Measurements from ENCODE around the gene SCGB1C1. TPM values are rescaled to one million over a fixed set of nuclear protein-coding genes. Genes with fewer than 3 reads are reported as not detected.
A peak's percentile ranks its signal among the peaks of the same experiment; 100 is the strongest.
"Not testable (repeated sequence)": the region's sequence is repeated elsewhere in the genome, so short reads cannot be mapped to it uniquely, and the experiment has no call there.

The SCGB1C1 gene
- polyA plus RNA-seq, 4 donors, result not detected

- DNase-seq (ENCODE audit: low read depth in 4 of 4, low spot score in 3 of 4), result peak in 3 of 4 donors; percentile 62 to 75 (median 70)
These were observed 44.2 kb downstream of the SCGB1C1 start, which contains the start of gene PSMD13 for GRCh38 chr11:236774-237767. Gene PSMD13 (plus strand): TSS chr11:236976. CDS start chr11:237050, 74 bp downstream.

- DNase-seq (ENCODE audit: low read depth in 4 of 4, low spot score in 3 of 4), result not testable (repeated sequence)
These were observed 45.5 kb downstream of the SCGB1C1 start for GRCh38 chr11:238346-238745.

DNA sequence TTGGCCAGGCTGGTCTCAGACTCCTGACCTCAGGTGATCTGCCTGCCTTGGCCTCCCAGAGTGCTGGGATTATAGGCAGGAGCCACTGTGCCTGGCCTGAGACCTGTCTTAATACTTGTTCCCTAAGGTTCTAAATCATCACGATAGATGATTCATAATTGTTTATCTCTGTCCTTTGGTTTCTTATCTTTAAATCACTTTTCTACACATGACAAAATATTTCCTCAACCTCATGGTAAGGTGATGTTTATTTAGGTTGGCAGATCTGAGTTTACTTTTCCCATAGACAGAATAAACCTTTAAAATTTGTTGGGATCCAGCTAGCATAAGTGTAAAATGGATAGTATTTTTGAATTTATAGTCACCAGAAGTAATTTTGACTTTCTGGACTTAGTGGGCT lies 47.4 kb downstream of the SCGB1C1 start:
- no peak for DNase-seq (ENCODE audit: low read depth in 4 of 4, low spot score in 3 of 4)

GRCh38 chr11:241634-242033 lies 48.8 kb downstream of the SCGB1C1 start:
- no peak for DNase-seq (ENCODE audit: low read depth in 4 of 4, low spot score in 3 of 4)

Other genes starting within 250 kb of the SCGB1C1 start
- 10 to 100 TPM; 38.7 to 46.1 (median 45.8) TPM for gene BET1L, start 14.3 kb downstream of the SCGB1C1 start, polyA plus RNA-seq (ENCODE audit: insufficient read length in 4 of 4)
- gene RIC8A, start 14.6 kb downstream of the SCGB1C1 start, polyA plus RNA-seq (ENCODE audit: insufficient read length in 4 of 4), result 10 to 100 TPM; 68.7 to 87.3 (median 84.3) TPM
- 10 to 100 TPM; 22.6 to 38.2 (median 25.7) TPM for gene SIRT3, start 43.3 kb downstream of the SCGB1C1 start, polyA plus RNA-seq (ENCODE audit: insufficient read length in 4 of 4)
- 100 to 1,000 TPM; 103 to 148 (median 140) TPM for gene PSMD13, start 43.9 kb downstream of the SCGB1C1 start, polyA plus RNA-seq (ENCODE audit: insufficient read length in 4 of 4)
- under 1 TPM; 0.04 to 0.50 (median 0.22) TPM for gene NLRP6, start 85.3 kb downstream of the SCGB1C1 start, polyA plus RNA-seq (ENCODE audit: insufficient read length in 4 of 4)
- gene PGGHG, start 96.0 kb downstream of the SCGB1C1 start, polyA plus RNA-seq (ENCODE audit: insufficient read length in 4 of 4), result 10 to 100 TPM in 3 of 4 donors, 1 to 10 TPM in 1; 8.3 to 25.1 (median 16.7) TPM
- under 1 TPM in 3 of 4 donors, not detected in 1; 0.18 to 0.49 (median 0.35) TPM for gene IFITM5, start 106.4 kb downstream of the SCGB1C1 start, polyA plus RNA-seq (ENCODE audit: insufficient read length in 4 of 4)
- 100 to 1,000 TPM; 157 to 239 (median 215) TPM for gene IFITM2, start 114.7 kb downstream of the SCGB1C1 start, polyA plus RNA-seq (ENCODE audit: insufficient read length in 4 of 4)
- gene IFITM1, start 121.0 kb downstream of the SCGB1C1 start, polyA plus RNA-seq (ENCODE audit: insufficient read length in 4 of 4), result 10 to 100 TPM; 25.0 to 40.4 (median 35.2) TPM
- gene IFITM3, start 127.8 kb downstream of the SCGB1C1 start, polyA plus RNA-seq (ENCODE audit: insufficient read length in 4 of 4), result 100 to 1,000 TPM; 285 to 490 (median 450) TPM
- 10 to 100 TPM; 48.1 to 95.7 (median 66.5) TPM for gene B4GALNT4, start 176.4 kb downstream of the SCGB1C1 start, polyA plus RNA-seq (ENCODE audit: insufficient read length in 4 of 4)
- gene PKP3, start 201.1 kb downstream of the SCGB1C1 start, polyA plus RNA-seq (ENCODE audit: insufficient read length in 4 of 4), result 1 to 10 TPM in 3 of 4 donors, under 1 TPM in 1; 0.38 to 9.1 (median 4.9) TPM
- 10 to 100 TPM; 13.2 to 50.5 (median 35.5) TPM for gene SIGIRR, start 221.9 kb downstream of the SCGB1C1 start, polyA plus RNA-seq (ENCODE audit: insufficient read length in 4 of 4)
- gene ANO9, start 248.9 kb downstream of the SCGB1C1 start, polyA plus RNA-seq (ENCODE audit: insufficient read length in 4 of 4), result 10 to 100 TPM in 2 of 4 donors, 1 to 10 TPM in 1, under 1 TPM in 1; 0.72 to 14.7 (median 9.9) TPM